HG02763 (cell line): Measurements from ENCODE around the gene FAM168A.

Source experiments
- ATAC-seq: cut with Tn5 transposase; IDR thresholded peaks from one replicate; pipeline ENCODE4 v1.9.1; 2021; ENCODE audit warnings: mild to moderate bottlenecking, moderate library complexity; ENCODE audit not compliant: unreplicated experiment

The FAM168A gene, protein sequence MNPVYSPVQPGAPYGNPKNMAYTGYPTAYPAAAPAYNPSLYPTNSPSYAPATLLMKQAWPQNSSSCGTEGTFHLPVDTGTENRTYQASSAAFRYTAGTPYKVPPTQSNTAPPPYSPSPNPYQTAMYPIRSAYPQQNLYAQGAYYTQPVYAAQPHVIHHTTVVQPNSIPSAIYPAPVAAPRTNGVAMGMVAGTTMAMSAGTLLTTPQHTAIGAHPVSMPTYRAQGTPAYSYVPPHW

DNA sequence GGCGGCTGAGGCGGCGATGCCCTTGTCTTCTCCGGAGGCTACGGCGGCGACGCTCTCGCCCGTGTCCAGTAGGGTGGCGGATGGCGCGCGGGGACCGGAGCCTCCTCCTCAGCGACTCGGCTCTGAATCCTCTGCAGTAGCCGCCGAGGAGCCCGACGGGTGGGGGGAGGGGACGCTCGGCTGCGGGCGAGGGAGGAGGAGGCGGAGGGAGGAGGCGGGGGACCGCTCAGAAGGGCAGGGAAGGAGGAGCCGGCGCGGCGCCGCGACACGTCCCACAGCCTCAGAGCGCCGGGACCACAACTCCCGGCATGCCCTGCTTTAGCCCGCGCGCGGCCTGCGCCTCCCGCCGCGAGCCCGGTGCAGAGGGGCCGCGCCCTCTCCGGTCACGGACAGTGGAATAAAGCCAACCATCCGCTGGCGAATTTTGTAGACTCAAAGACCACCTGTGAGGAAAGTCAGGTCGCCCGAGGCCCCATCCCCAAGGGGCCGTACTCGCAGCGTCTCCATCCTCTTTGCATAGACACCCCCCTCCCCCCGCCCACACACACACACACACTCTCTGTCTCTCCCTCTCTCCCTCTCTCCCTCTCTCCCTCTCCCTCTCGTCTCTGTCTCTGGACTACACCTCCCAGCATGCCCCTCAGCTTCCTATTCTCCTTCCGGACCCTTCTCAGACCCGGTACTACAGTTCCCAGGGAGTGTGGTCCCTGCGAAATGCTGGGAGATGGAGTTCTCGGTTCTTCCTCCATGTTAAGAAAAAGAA, at the start of gene FAM168A:
TSS of gene FAM168A (minus strand) at position 157 of the 763 bp plus-strand sequence. CDS start 129,638 bp downstream, outside the sequence.
- ATAC-seq, result peak; percentile 94

DNA sequence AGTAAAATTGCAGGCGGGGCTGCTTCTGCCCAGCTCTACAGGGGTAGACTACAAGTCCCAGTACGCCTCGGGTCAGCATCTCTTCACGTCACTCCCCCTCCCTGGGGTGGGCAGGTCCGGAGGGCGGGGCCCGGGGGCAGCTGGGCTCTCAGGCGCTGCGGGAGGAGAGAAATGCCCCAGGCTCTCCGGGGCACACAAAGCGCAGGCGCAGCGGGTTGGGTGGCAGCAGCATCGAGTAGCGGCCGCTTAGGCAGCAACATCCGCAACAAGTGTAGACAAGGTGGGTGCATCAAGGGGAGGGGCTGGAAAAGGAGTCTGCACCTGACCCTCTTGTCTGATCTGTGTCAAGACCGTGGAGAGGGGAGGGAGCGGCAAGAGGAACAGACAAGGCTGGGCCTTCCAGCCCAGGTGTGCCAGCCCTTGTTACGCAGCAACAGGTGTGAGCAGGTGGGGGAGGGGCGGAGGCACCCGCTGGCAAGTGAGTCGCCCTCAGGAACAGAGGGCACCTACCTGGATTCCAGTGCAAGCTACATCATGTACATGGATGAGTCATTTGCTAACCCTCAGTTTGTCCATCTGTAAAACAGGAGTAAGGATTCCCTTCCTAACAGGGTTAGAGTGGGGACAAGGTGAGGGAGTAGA, 49.7 kb upstream of the FAM168A start:
- ATAC-seq, result no peak

DNA sequence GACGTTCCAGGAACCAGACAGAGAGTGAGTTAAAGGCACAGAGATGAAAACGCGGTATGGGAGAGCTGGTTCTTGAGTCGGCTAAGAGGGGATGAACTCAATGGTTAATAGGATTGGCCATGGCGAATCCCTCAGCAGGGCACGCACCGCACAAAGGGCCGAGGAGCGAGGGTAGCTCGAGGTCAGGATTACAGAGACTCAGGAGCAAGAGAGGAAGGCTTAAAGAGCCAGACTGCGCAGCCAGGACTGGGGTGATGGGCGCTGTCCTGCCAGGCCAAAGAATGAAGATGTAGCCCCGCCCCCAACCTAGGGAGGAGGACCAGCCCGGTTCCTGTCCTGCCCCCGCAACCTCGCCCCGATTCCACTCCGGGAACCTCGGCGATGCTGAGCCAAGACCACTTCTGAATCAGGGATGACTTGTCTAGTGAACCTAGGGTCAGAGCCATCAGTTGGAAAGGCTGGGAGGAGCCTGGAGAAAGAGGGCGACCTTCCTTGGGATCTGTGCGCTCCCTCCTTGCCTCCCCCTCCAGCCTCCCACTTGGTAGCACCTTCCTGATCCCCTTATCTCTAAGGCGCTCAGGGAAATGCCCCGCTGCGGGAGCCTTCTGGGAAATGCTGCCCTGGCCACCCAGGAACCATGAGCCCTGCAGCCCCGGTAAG, 48.2 kb upstream of the FAM168A start, which contains the start of gene PLEKHB1:
TSS of gene PLEKHB1 (plus strand) at position 610 of the 660 bp plus-strand sequence. CDS start at position 638, 28 bp downstream.
- ATAC-seq, result no peak

DNA sequence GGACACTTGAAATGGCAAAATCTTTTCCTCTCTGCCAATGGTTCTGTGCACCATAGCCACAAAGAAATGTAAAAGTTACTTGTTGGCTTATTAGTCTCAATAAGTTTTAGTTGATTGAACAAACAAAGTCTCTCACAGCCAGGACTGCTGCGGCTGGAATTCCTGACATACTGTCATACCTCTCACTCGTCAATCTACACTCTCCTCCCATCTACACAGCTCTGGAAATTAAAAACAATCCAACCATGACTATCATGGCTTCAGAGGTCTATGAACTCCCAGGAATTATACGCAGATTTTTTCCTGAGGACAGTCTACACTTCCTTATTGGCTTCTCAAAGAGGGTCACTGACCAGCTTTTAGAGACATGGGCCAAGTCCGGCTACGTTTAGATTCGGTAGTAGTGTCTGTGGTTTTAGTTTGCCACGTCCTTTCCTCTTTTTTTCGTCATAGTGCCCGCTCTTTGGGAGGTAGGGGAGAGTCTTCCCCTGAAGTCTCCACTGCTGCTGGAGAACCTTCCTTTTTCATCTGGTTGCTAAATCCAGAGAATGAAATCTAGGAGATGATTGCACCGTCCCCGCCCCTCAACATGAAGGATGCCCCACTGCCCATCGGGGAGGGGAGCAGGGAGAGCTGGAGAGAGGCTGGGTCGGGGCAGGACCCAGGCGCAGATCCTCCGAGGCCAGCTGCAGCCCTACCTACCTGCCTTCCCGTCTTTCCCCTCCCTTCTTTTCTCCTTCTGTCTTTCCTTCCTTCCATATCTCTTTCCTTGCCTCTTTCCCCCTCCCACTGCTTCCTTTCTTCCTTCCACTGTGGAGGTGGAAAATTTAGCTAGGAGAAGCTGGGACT, 47.4 kb upstream of the FAM168A start:
- no peak for ATAC-seq

DNA sequence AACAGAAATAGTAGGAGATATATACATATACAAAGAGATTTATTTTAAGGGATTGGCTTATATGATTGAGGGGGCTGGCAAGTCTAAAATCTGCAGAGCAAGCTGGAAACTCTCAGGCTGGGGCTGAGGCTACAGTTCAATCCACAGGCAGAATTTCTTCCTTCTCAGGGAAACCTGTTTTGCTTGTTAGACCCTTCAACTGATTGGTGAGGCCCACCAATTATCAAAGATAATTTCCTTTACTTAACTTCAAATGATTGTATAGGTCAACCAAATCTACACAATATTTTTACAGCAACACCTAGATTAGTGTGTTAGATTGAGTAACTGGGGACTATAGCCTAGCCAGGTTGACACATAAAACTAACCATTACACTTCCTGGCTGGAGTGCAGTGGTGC, 43.8 kb upstream of the FAM168A start:
- ATAC-seq, result no peak

DNA sequence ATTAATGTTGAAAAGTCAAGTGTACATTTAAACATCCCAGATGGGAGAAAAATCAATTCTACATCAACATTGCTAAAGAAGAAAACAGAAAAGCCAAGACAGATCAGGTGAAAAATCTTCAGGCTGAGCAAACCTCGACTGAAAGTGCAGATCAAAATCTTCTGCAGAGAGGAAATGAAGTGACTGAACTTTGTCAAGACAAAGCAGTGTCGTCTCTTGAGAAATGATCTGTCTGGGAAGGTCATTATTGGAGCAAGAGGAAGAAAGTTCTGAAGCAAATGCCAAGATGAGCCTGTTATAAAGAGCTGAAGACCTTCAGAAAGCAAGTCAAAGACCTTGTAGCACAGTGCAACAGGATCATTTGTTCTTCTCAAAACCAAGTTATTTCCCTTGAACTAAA, 42.7 kb upstream of the FAM168A start:
- ATAC-seq, result no peak

DNA sequence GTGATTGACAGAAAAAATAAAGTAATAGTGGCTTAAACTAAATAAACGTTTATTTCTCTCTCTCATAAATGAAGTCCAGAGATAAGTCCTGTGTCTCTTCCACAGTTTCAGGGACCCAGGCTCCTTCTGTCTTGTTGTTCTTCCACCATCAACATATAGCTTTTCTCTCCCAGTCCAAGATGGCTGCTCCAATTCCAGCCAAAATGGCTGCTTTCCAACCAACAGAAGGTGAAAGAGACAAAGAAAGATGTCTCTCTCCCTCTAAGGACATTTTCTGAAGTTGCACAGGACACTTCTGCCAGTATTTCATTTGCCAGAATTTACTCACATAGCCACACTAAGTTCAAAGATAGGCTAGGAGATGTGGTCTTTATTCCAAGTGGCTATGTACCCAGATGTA, 39.1 kb upstream of the FAM168A start:
- ATAC-seq, result no peak

DNA sequence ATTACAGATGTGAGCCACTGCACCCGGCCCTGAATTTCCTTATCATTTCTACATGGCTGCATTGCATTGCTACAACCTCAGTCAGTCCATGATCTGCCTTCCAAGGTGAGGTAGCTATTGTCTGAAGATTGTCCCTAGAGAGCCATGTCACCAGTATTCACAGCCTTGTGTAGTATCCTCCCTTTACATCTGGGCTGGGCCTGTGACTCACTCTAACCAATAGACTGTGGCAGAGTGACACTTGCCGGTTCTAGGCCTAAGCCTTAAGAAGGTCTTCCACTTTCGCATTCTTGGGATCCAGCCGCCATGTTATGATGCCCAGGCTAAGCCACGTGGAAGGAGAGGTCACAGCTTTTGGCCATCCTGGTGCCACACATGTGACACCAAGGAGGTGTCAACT, 38.3 kb upstream of the FAM168A start:
- ATAC-seq, result no peak

DNA sequence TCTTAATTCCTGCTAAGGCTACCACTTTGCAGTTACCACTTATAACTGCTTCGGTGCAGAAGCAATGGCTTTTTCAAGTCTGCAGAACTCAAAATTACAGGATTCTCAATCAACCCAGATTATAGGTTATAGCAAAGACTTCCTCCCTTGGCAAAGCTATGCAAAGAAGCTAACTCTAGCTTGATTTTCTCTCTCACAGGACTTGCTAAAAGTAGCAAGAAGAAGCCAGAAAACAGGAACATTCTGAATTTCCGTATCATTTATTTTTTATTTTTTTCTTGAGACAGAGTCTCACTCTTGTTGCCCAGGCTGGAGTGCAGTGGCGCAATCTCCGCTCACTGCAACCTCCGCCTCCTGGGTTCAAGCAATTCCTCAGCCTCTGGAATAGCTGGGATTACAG, 37.8 kb upstream of the FAM168A start:
- ATAC-seq, result no peak

DNA sequence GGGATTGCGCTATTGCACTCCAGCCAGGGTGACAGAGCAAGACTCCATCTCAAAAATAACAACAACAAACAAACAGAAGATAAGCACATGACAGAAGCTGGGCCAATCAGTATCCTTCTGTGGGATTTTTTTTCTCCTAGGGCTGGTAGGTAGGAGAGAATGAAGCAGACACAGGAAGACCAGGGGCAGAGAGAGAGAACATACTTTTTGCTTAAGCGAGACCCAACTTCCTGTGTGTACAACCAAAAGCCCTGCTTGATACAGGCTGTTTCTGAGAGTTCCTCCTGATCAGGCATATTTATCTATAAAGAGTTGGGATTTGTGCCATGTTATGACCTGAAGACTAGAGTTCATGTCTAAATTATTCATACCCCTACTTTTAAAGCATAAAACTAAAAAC, 36.1 kb upstream of the FAM168A start:
- ATAC-seq, result no peak

DNA sequence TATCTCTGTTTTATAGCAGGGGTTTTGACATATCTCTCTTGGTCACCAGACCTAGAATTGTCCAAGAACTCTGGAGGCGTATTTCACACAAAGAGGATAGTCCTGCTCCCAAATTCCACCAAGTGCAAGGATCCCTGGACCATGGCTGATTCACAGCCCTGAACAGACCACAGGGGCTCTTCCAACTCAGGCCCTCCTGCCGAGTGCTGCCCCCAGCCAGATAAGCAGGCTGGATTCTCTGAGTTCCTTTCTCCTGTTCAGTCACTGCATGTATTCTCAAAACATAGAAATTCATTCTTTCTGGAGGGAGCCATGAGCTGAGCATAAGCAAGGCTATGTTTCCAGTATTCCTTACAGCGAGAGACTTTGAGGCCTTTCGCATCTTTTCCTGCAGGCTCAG, 35.1 kb upstream of the FAM168A start:
- ATAC-seq, result no peak

DNA sequence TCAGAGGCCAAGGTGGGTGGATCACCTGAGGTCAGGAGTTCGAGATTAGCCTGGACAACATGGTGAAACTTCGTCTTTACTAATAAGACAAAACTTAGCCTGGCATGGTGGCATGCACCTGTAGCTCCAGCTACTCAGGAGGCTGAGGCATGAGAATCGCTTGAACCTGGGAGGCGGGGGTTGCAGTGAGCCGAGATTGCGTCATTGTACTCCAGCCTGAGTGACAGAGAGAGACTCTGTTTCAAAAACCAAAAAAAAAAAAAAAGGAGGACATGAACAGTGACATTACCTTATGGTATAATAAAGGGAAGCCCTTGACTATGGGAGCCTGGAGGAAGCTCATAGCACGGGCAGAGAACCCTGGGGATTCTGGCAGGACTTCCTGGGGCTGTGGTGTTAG, 32.0 kb upstream of the FAM168A start:
- ATAC-seq, result no peak

DNA sequence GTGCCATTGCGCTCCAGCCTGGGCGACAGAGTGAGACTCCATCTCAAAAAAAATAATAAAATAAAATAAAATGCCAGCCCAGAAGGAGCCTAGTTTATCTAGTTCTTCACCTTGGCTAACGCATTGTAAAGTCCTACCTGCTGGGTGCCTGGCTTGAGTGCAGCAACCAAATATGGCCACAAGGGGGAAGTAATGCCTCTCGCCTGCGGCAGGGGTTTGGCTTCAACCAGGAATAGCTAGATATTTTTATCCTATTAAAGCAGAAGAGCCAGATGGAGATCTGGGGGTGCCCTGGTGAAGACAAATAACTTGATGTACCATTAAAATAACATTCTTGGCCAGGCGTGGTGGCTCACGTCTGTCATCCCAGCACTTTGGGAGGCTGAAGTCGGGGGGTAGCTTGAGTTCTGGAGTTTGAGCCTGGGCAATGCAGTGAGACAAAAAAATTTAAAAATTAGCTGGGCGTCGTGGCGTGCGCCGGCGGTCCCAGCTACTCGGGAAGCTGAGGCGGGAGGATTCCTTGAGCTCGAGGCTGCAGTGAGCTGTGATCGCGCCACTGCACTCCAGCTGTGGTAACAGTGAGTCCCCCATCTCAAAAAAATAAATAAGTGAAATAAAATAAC, 27.9 kb upstream of the FAM168A start:
- no peak for ATAC-seq

DNA sequence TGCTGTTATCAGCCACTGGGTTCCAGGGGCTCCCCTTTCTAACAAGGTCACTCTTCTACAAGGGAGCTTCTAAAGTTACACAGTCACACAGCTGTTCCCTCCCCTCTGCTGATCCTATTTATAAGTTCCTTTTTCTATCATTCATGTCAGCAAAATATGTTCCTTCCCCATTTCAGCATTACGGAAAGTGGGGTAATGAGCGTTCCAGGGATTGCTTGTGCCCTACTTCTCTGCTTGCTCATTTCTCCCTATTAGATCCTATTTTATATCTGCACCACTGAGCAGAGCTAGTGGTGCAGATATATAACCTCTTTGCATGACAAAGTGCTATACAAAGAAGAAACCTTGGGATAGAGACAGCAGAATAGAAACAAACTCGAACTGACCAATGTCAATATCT, 25.8 kb upstream of the FAM168A start:
- no peak for ATAC-seq

DNA sequence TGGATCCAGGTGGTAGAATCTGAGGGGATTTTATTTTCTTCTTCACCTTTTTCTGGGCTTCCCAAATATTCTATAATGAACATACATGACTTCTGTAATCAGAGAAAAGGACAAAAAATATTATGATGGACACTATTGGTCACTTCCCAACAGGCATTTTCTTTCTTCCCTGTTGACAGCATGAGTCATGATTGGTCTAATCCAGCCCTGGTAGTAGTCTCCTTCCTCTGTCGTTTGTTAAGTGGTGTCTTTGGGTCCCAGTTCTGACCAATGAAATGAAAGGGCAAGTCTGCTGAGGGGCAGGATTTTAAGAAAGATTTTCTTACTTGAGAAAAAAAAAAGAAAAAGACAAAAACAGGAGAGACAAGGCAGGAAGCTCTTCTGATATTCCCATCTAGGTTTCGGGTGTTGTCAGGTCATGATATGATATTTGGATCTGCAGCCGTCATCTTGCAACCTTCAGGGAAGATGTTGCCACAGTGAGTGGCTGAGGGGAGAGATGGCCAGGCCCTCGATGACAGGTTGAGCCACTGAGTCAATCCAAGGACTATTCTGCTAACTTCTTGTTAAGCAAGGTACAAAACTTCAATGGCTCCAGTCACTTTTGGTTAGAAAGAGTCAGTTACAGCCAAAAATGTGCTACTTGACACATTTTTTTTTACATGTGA, 25.1 kb upstream of the FAM168A start:
- ATAC-seq, result no peak

DNA sequence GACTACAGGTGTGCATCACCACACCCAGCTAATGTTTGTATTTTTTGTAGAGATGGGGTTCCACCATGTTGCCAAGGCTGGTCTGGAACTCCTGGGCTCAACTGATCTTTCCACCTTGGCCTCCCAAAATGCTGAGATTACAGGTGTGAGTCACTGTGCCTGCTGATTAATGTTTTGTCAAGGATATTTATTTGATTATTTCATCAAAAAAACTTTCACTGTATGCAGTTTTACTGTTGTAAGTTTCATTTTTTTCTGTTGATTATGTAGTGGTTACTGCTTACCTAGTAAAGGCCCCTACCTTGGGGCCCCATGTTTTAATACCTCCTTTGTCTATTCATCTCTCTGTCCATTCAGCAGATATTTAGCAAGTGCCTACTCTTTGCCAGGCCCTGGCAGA, 16.7 kb upstream of the FAM168A start:
- no peak for ATAC-seq

DNA sequence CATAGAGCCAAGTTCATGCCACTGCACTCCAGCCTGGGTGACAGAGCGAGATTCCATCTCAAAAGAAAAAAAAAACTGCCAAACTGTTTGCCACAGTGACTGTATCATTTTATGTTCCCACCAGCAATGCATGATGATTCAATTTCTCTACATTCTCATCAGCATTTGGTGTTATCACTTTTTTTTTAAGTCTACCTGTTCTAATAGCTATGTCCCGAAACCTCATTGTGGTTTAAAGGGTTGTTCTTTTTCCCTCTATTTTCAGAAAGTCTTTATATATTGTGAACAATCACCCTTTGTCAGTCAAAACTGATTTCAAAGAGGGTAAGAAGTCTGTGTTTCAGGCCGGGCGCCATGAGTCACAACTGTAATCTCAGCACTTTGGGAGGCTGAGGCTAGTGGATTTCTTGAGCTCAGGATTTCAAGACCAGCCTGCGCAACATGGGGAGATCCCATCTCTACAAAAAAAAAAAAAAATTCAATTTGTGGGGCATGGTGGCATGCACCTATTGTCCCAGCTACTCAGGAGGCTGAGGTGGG, 14.8 kb upstream of the FAM168A start:
- ATAC-seq, result no peak

DNA sequence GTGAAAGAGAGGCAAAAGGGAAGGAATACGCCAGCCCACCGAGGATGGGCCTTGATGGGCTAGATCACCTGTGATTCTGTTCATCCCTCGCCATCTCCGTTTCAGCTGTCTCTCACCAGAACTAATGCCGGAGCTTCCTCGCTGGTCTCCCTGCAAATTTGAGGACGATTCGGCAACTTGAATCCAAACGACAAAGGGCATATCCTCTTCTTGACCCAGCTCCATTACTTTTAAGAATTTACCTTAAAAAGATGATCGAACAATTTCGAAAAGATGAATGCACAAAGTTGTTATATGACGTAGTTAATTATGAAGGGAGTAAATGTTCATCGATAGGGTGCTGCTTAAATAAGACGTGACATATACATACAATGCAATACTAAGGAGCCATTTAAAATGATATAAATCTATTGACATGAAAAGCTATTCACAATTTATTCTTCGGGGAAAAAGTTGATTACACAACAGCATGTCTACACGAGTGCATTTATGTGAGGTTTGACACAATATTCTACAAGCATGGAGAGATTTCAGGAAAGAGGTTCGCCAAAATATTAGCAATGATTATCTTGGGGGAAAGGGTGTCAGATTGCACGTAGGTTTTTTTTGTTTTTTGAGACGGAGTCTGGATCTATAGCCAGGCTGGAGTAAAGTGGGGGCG, 937 bp upstream of the FAM168A start:
- no peak for ATAC-seq
